Measurements from ENCODE around the gene SPTAN1.

SPTAN1 gene

DNA sequence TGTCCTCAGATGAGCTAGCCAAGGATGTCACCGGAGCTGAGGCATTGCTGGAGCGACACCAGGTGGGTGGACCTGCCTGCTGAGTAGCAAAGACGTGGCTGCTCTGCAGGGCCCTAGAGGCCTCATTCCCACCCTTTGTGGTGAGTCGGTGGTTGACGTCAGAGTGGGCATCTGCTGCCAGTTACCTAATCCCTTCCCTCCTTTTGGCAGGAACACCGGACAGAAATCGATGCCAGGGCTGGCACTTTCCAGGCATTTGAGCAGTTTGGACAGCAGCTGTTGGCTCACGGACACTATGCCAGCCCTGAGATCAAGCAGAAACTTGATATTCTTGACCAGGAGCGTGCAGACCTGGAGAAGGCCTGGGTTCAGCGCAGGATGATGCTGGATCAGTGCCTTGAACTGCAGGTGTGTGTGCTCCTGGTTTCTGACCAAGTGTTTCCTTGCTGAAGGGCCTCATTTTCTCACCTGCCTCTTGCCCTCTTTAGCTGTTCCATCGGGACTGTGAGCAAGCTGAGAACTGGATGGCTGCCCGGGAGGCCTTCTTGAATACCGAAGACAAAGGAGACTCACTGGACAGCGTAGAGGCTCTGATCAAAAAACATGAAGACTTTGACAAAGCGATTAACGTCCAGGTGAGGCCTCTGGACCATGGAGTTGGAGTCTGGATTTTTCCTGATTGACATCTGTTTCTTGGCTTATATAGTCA lies 55.4 kb downstream of the SPTAN1 start:
- DNase-seq: no peak

- no peak for DNase-seq
These were observed 58.5 kb downstream of the SPTAN1 start for GRCh38 chr9:128610897-128611296.

DNA sequence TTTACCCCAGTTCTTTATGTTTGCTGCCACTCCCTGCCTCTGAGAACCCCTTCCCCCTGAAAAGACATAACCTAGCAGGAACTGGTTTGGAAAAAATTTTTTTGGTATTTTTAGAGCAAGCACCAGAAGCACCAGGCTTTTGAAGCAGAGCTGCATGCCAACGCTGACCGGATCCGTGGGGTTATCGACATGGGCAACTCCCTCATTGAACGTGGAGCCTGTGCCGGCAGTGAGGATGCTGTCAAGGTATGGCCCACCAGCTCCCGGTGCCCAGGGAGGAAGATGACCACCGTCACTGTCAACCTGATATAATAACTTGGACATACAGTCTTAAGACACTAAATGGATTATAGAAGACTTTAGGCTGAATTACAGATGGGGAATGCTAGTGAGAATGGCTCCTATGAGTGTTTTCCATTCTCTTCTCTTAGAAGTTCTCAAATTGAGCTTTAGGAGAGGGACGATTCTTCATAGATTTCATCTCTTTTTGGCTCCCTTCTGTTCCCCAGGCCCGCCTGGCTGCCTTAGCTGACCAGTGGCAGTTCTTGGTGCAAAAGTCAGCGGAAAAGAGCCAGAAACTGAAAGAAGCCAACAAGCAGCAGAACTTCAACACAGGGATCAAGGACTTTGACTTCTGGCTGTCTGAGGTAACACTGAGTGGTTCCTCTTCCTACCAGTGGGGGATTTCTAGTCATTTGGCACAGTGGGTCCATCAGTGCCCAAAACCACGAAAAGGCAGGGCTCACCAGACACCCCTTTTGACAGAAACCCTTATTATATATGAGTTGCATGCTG lies 59.4 kb downstream of the SPTAN1 start:
- DNase-seq: no peak

DNA sequence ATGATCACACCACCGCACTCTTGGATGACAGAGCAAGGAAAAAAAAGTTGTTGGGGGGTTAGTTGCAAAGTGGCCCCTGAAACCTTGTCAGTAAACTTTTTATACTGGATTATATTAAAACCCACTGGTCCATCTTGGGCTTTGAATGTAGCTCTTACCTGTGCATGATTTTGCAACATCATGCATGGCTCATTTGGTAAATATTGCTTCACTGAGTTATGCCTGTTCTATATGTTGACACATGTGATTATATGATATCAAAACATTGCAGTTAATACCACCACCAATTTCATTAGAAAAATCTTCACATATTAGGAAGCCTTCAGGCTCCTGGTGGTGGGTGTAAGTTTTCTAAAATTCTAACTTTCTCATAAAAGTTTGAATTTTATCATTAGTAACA lies 62.3 kb downstream of the SPTAN1 start:
- DNase-seq: no peak

DNA sequence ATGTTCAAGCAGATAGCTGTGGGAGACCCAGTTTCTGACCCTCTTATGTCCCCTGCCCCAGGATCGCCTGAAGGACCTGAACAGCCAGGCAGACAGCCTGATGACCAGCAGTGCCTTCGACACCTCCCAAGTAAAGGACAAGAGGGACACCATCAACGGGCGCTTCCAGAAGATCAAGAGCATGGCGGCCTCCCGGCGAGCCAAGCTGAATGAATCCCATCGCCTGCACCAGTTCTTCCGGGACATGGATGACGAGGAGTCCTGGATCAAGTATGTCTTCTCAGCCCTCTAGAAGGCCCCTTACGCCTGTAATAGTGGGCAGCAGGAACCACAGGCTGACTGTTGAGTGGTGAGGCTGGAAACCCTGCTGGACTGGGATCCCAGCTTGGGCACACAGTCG lies 63.2 kb downstream of the SPTAN1 start:
- DNase-seq: no peak

GRCh38 chr9:128617943-128618342 lies 65.6 kb downstream of the SPTAN1 start:
- no peak for DNase-seq

DNA sequence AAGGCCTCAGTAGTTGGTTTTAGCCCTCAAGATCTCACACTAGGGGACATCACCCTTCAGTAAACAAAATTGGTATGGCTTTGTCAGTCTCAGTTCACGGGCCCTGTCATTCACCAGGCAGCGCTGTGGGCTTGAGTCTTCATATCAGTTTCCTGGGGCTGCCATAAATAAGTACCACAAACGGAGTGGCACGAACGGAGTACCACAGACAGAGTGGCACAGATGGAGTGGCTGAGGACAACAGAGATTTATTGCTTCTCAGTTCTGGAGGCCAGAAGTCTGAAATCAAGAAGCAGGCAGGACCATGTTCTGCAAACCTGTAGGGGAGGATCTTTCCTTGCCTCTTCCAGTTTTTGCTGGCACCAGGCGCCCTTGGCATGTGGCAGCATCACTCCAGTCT lies 66.7 kb downstream of the SPTAN1 start:
- no peak for DNase-seq

GRCh38 chr9:128619779-128620178 lies 67.4 kb downstream of the SPTAN1 start:
- no peak for DNase-seq

DNA sequence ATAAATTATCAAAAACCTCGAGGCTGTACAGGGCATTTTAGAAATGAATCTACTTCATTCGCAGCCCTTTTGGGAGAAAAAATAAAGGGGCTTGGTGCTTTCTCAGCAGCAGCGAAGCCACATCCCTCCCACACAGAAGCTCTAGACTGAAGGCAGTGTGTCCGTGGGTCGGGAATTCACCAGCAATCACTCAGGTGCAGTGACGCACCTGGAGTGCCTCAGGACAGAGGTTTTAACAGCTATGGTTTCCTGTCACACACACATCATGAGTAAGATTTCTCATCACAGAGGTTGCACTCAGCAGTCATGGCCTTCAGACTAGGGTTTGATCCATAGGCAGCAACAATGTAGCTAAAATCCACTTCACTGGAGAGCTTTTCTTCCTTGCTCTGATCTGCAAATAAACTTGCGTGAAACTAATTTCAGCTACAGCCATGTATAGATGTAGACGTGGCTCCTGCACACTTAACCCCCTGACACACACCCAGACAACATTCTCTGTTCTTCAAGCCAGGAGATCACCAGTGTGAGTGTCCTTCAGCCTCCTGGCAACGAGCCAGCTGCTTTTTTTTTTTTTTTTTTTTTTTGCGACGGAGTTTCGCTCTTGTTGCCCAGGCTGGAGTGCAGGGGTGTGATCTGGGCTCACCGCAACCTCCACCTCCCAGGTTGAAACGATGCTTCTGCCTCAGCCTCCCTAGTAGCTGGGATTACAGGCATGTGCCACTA lies 69.5 kb downstream of the SPTAN1 start:
- no peak for DNase-seq

- DNase-seq: no peak
These were observed 72.2 kb downstream of the SPTAN1 start for GRCh38 chr9:128624566-128624965.

DNA sequence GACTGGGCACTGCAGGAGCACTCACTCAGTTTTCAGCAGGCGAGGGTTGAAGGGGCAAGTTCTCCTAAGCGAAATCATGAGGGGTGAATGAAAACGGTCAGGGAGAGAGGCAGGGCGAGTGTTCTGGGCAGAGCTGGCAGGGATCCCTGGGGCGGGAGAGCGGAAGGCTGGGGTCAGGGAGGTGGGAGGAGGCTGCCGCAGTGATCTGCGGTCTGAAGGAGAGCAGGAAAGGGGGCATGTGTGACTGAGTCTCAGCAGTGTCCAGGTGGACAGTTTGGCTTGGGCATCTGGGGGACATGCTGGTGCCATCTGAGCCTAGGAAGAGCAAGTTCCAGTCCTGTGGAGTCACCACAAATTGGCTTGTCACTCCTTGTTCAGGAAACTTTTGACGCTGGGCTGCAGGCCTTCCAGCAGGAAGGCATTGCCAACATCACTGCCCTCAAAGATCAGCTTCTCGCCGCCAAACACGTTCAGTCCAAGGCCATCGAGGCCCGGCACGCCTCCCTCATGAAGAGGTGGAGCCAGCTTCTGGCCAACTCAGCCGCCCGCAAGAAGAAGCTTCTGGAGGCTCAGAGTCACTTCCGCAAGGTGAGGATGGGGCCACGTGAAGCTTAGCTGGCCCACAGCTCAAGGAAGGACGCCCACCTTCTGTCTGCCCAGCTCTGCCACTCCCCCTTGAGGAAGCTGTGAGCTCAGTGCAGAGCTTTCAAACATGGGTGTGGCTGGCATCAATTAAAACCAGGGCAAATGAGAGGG lies 73.2 kb downstream of the SPTAN1 start:
- no peak for DNase-seq

DNA sequence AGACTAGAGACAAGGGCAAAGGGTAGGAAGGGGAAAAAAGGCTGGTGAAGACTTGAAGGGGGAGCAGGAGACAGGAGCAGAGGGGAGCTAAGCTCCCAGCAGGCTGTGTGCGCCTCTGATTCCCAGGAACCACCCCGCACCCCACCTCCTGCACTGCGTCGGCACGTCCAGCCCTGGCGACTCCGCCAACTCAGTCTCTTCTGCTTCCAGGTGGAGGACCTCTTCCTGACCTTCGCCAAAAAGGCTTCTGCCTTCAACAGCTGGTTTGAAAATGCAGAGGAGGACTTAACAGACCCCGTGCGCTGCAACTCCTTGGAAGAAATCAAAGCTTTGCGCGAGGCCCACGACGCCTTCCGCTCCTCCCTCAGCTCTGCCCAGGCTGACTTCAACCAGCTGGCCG lies 73.8 kb downstream of the SPTAN1 start:
- no peak for DNase-seq

DNA sequence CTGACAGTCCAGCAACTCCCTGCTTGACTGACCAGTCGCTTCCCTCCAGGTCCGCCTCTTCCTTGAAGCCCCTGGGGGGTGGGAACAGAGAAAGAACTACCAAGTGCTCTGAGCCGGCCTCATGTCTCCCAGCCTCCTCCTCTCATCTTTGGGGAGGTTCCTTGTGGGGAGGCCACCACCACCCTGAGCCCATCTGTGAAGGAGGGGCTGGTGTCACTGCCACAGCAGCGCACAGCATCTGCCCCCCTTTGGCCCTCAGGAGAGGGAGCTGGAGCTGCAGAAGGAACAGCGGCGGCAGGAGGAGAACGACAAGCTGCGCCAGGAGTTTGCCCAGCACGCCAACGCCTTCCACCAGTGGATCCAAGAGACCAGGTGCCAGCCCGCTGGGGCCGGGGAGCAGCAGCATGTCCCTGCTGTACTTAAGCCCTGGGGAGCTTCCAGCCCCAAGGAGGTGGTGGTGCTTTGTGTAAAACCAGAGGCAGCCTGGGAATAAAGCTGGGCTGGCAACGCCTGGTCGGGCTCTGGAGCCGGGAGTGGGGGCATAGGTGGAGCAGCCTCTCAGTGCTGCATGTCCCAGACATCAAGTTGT lies 74.8 kb downstream of the SPTAN1 start:
- no peak for DNase-seq

DNA sequence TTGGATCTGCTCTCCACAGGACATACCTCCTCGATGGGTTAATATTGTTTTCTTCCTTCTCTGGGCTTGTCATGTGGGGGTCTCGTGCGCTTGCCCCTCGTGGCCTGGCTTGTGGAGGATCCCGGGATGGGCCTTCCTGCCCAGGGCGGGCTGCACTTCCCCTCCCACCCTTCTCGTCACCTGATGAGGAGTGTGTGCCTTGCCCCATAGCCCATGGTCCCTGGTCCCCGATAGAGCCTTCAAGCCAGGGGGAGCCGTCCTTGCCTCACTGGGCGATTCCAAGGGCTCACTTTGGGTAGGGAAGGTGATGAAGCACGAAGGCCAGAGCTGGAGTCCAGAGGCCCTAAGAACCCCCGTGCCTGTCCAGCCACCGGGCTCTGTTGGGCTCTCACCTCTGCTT lies 75.5 kb downstream of the SPTAN1 start:
- DNase-seq: no peak

- DNase-seq: no peak
These were observed 76.2 kb downstream of the SPTAN1 start for GRCh38 chr9:128628471-128629048.

DNA sequence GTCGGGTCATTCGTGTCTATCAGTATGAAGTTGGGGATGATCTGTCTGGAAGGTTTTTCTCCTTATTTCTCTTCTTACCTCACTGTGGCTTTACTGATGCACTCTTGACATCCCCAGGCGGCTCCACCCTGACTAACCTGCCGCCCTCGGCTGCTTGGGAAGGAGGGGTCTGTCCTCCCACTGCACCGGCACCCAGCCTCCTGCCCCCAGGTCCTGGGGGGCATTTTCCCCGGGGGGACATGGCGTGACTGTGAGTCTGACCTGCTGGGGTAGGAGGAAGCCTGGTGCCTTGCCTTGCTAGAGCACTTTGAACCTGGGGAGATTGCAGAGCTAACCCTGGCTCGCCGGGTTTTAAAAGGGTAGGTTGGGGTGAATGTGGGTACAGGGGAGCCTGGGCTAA lies 76.7 kb downstream of the SPTAN1 start:
- DNase-seq: no peak

GRCh38 chr9:128629852-128630545 lies 77.6 kb downstream of the SPTAN1 start:
- no peak for DNase-seq

GRCh38 chr9:128631636-128632035 lies 79.2 kb downstream of the SPTAN1 start:
- DNase-seq: no peak

- no peak for DNase-seq
These were observed 79.7 kb downstream of the SPTAN1 start for GRCh38 chr9:128632066-128632465.

- DNase-seq: no peak
These were observed 80.1 kb downstream of the SPTAN1 start for GRCh38 chr9:128632486-128632885.

DNA sequence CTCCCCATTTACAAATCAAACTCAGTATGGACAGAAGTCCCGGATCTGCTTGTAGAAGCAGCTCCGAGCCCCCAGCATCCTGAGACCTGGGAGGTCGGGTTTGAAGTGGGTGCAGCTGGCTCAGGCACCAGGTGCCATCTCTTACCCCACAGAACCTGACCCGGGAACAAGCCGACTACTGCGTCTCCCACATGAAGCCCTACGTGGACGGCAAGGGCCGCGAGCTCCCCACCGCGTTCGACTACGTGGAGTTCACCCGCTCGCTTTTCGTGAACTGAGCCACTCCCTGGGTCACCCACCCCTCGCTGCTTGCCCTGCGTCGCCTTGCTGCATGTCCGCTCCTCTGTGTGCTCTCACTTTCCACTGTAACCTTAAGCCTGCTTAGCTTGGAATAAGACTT lies 80.7 kb downstream of the SPTAN1 start:
- no peak for DNase-seq

DNA sequence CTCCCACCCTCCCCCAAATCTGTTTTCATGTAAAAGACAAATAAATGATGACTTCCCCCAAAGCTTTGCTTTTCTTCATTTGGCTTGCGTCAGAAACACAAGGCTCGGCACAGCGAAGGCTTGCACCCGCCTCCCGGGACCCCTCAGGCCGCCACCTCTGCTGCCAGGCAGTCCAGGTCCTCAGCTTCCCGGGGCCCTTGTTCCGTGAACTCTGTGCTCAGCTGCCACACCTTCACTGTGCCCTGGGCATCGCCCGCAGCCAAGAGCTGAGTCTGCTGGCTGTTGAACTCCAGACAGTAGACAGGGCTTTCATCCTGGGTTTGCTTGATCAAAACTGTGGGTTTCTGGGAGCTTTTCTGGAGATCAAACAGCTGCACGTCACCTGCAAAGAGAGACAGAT lies 81.2 kb downstream of the SPTAN1 start:
- no peak for DNase-seq
